OCI-LY7 (cell line): ENCODE measurements around the gene DFFB. TPM values are rescaled to one million over a fixed set of nuclear protein-coding genes. Genes with fewer than 3 reads are reported as not detected.

ENCODE experiments used
- BruUV-seq: library from RNA; stranded (reverse); fragments of 400-500 nt; replicated peaks from 2 replicates; lab custom pipeline; 2021; lab: Mats Ljungman, UMichigan
- CTCF ChIA-PET: fragments of 300-600 bp; sonication (Branson Sonifier 250); formaldehyde crosslinking; loops from one replicate; lab custom pipeline; 2022; ENCODE audit warnings: antibody characterized with exemption; ENCODE audit not compliant: unreplicated experiment; lab: Charles Lee
- POLR2A ChIA-PET: fragments of 300-600 bp; sonication (Branson Sonifier 250); formaldehyde crosslinking; loops from one replicate; lab custom pipeline; 2022; ENCODE audit warnings: antibody characterized with exemption; lab: Charles Lee
- DNase-seq: peaks from one replicate; pipeline ENCODE4 v3.0.0-alpha.2; 2015; ENCODE audit warnings: low spot score
- H2AFZ ChIP-seq: fragments of 200-600 bp; sonication (generic), shearing (Covaris generic); 2 replicates; pipeline ENCODE4 v1.6.1; 2014; ENCODE audit warnings: mild to moderate bottlenecking, antibody characterized with exemption, low read length, moderate library complexity
- H3K27ac ChIP-seq: fragments of 200-600 bp; sonication (generic); 2 replicates; pipeline ENCODE4 v1.5.1; 2014; ENCODE audit warnings: mixed run types, low read depth, mild to moderate bottlenecking, moderate library complexity, low read length, inconsistent platforms; ENCODE audit not compliant: poor library complexity, severe bottlenecking
- H3K36me3 ChIP-seq: fragments of 200-600 bp; sonication (generic); 2 replicates; pipeline ENCODE4 v1.6.1; 2014; ENCODE audit warnings: mild to moderate bottlenecking, antibody characterized with exemption, low read length, moderate library complexity, mixed read lengths; ENCODE audit not compliant: insufficient read depth
- H3K4me1 ChIP-seq: fragments of 200-600 bp; sonication (generic); 2 replicates; pipeline ENCODE4 v1.5.1; 2014; ENCODE audit warnings: mild to moderate bottlenecking, low read length; ENCODE audit not compliant: insufficient read depth, poor library complexity, severe bottlenecking
- H3K4me2 ChIP-seq: fragments of 200-600 bp; sonication (generic); 2 replicates; pipeline ENCODE4 v1.6.1; 2014; ENCODE audit warnings: mild to moderate bottlenecking, low read length
- H3K4me3 ChIP-seq: fragments of 200-600 bp; sonication (generic); 2 replicates; pipeline ENCODE4 v1.5.1; 2014; ENCODE audit warnings: mild to moderate bottlenecking, low read depth, low read length; ENCODE audit not compliant: poor library complexity, severe bottlenecking
- H3K79me2 ChIP-seq: fragments of 200-600 bp; sonication (generic); 2 replicates; pipeline ENCODE4 v1.6.1; 2016; ENCODE audit warnings: low read depth, mild to moderate bottlenecking, low read length, moderate library complexity, mixed read lengths; ENCODE audit not compliant: insufficient read depth
- H3K9me2 ChIP-seq: fragments of 200-600 bp; sonication (generic); 2 replicates; pipeline ENCODE4 v1.6.1; 2016; ENCODE audit warnings: mild to moderate bottlenecking, low read length, mixed read lengths; ENCODE audit not compliant: insufficient read depth
- H3K9me3 ChIP-seq: fragments of 200-600 bp; sonication (generic); 2 replicates; pipeline ENCODE4 v1.6.1; 2014; ENCODE audit warnings: mild to moderate bottlenecking, mixed run types, low read length, mixed read lengths
- H4K20me1 ChIP-seq: fragments of 200-600 bp; sonication (generic); 2 replicates; pipeline ENCODE4 v1.6.1; 2014; ENCODE audit warnings: mild to moderate bottlenecking, antibody characterized with exemption, low read length, moderate library complexity, mixed read lengths; ENCODE audit not compliant: insufficient read depth
- CTCF ChIP-seq: fragments of 200-600 bp; sonication (generic); conservative IDR thresholded peaks from 2 replicates; pipeline ENCODE4 v1.5.1; 2014; ENCODE audit warnings: mild to moderate bottlenecking, antibody characterized with exemption, low read length, moderate library complexity, mixed read lengths
- EZH2phosphoT487 ChIP-seq: fragments of 200-600 bp; sonication (generic); IDR thresholded peaks from 2 replicates; pipeline ENCODE4 v1.6.1; 2018; ENCODE audit warnings: low read depth, borderline replicate concordance, mild to moderate bottlenecking, mixed run types, antibody characterized with exemption, low read length, moderate library complexity, mixed read lengths
- intact Hi-C: fragments of 100-400 bp; cut with micrococcal nuclease; formaldehyde crosslinking; loops from one replicate; pipeline ENCODE4 v1.10.0; 2022; ENCODE audit not compliant: unreplicated experiment
- total RNA-seq, 2 experiments: library from RNA; depleted of rRNA in 1 of 2; stranded (reverse); fragments of >200 nt in 1 of 2; shearing (Covaris generic) in 1 of 2; gene quantifications; 2 replicates each; pipeline ENCODE4 v1.2.3, GENCODE V29; 2014 to 2022

The DFFB gene
- total RNA-seq, 2 experiments from 2014 or later: 15.2 to 17.9 TPM

DNA sequence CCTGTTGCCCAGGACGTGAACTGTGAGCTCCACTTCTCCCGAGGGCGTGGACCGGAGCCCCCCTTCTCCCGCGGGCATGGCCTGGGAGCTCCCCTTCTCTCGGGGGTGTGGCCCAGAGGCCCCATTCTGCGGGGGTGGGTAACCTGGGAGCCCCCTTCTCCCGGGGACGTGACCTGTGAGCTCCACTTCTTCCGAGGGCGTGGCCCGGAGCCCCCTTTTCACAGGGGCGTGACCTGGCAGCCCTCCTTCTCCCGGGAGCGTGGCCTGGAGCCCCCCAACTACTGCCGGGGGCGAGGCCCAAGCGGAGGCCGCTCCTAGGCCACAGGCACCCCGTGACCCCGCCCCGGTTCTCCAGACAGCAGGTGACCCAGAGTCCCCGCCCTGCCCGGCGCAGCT is 42.5 kb downstream of the DFFB start:
- Histone ChIP-seq H3K4me2 (peak overlapping the region; percentile 91), H4K20me1 (no peaks in the 10 kb centered on the region), H3K9me2 (no peaks in the 10 kb centered on the region), H3K9me3 (peaks cover 24% of the 10 kb centered on the region; the same call in 1 of the 2 replicates), H3K4me3 (peak overlapping the region; percentile 96), H3K27ac (peak overlapping the region; percentile 100), H3K36me3 (peaks cover 39% of the 10 kb centered on the region), H3K79me2 (peaks cover 62% of the 10 kb centered on the region), H3K4me1 (peaks cover 48% of the 10 kb centered on the region), H2AFZ (0 out of 2 replicates have a peak overlapping the region, but pooled peaks have one; percentile 49)
- intact Hi-C loops: loop anchor here (1.0 to 5.0 kb wide), 4 partner anchors 42 to 1323 kb away; partner anchors contain the start of genes CEP104, DFFB and SMIM1
- BruUV-seq: no TSS peak
- ChIA-PET CTCF (interaction anchor here (0.6 to 0.8 kb wide), 2 partner anchors 42 to 128 kb away, joined by 3 to 4 read pairs; partner anchors contain the start of genes CEP104 and DFFB), POLR2A (interaction anchor here (0.7 to 1.2 kb wide), 4 partner anchors 11 to 127 kb away, joined by 3 to 4 read pairs (median 3); no protein-coding TSS in a partner anchor)
- TF ChIP-seq CTCF (peak; percentile 52; the same call in 1 of the 2 replicates), EZH2phosphoT487 (no peak)
- DNase-seq: no peak

- Histone ChIP-seq H3K4me2 (peak within 1 kb of the TSS; percentile 91), H4K20me1 (no peaks in the 10 kb centered on the region), H3K9me2 (no peaks in the 10 kb centered on the region), H3K79me2 (peaks cover 62% of the 10 kb centered on the region), H3K4me3 (peak within 1 kb of the TSS; percentile 96), H3K4me1 (peaks cover 54% of the 10 kb centered on the region), H3K27ac (peak within 1 kb of the TSS; percentile 100), H3K9me3 (peaks cover 24% of the 10 kb centered on the region; the same call in 1 of the 2 replicates), H2AFZ (peak within 1 kb of the TSS; percentile 49; the same call in 1 of the 2 replicates), H3K36me3 (peaks cover 33% of the 10 kb centered on the region)
- CTCF ChIA-PET: interaction anchor here (0.6 to 0.8 kb wide), 2 partner anchors 43 to 127 kb away, joined by 3 to 4 read pairs; partner anchors contain the start of genes CEP104 and DFFB
- peak; percentile 99 for DNase-seq
- TF ChIP-seq EZH2phosphoT487 (no peak), CTCF (no peak)
- POLR2A ChIA-PET: interaction anchor here (1.2 to 1.7 kb wide), 2 partner anchors 42 to 127 kb away, joined by 3 to 6 read pairs; partner anchors contain the start of gene DFFB
- no TSS peak for BruUV-seq
- intact Hi-C loops: loop anchor here (1.0 to 5.0 kb wide), 4 partner anchors 43 to 1322 kb away; partner anchors contain the start of genes CEP104, DFFB and SMIM1
These were observed 43.1 kb downstream of the DFFB start, which contains the start of gene C1orf174 for GRCh38 chr1:3900150-3900968. Gene C1orf174, minus strand, starts transcription at chr1:3900272. Its CDS starts 86 bp downstream, at chr1:3900186.
